Ascending aorta (tissue), 2 donors: ENCODE data around the gene UBA1. TPM values are rescaled to one million over a fixed set of nuclear protein-coding genes. Genes with fewer than 3 reads are reported as not detected.

Source experiments
- DNase-seq, 2 donors: peaks; one replicate each; pipeline ENCODE4 v3.0.0-alpha.2; 2019; ENCODE audit warnings: low spot score in 2 of 2
- H3K27ac ChIP-seq, 2 donors: fragments of 200-600 bp; sonication (generic); one replicate each; pipeline ENCODE4 v1.5.1; 2016 to 2017; ENCODE audit warnings: mild to moderate bottlenecking in 1 of 2
- H3K27me3 ChIP-seq: fragments of 200-600 bp; sonication (generic); one replicate; pipeline ENCODE4 v1.5.1; 2017
- H3K36me3 ChIP-seq, 2 donors: fragments of 200-600 bp; sonication (generic); one replicate each; pipeline ENCODE4 v1.5.1; 2016
- H3K4me1 ChIP-seq, 2 donors: fragments of 200-600 bp; sonication (generic); one replicate each; pipeline ENCODE4 v1.5.1; 2016 to 2017; ENCODE audit warnings: mild to moderate bottlenecking in 1 of 2
- H3K4me3 ChIP-seq, 2 donors: fragments of 200-600 bp; sonication (generic); one replicate each; pipeline ENCODE4 v1.5.1; 2016 to 2017; ENCODE audit warnings: mild to moderate bottlenecking in 1 of 2
- H3K9me3 ChIP-seq, 2 donors: fragments of 200-600 bp; sonication (generic); one replicate each; pipeline ENCODE4 v1.5.1; 2016
- CTCF ChIP-seq, 3 experiments: fragments of 200-600 bp in 2 of 3; fragments of 450-650 bp in 1 of 3; sonication (generic) in 2 of 3; IDR thresholded peaks; one replicate each; pipeline ENCODE4 v1.5.1; 2016 to 2019; ENCODE audit warnings: antibody characterized with exemption in 3 of 3, mild to moderate bottlenecking in 1 of 3, moderate library complexity in 1 of 3
- intact Hi-C: fragments of 100-400 bp; cut with DNase I; formaldehyde crosslinking; loops from one replicate; pipeline ENCODE4 v1.15.1; 2023
- total RNA-seq: library from RNA; depleted of rRNA; stranded (reverse); fragments of >200 nt; gene quantifications from one replicate; pipeline ENCODE4 v1.1.0, GENCODE V29; 2016

The UBA1 gene
- total RNA-seq, 1 donor from 2014 or later, result 162 TPM

DNA sequence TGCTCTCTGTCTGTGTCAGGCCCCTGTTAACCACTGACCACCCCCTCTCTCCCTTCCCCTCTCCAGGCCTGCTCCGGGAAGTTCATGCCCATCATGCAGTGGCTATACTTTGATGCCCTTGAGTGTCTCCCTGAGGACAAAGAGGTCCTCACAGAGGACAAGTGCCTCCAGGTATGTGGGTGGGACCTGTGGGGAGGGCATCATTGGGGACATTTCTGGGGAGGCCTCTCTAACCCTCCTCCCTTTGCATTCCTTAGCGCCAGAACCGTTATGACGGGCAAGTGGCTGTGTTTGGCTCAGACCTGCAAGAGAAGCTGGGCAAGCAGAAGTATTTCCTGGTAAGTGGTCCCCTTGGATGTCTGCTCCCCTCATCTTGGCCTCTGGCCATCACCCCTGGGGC, 9.2 kb downstream of the UBA1 start:
- Histone ChIP-seq H3K27ac (no peak overlapping the region), H3K4me1 (no peaks in the 10 kb centered on the region), H3K4me3 (no peak overlapping the region), H3K36me3 (peaks cover 83 to 100% of the 10 kb centered on the region in 2 donors), H3K27me3 (no peaks in the 10 kb centered on the region), H3K9me3 (no peaks in the 10 kb centered on the region)
- TF ChIP-seq CTCF (IDR thresholded peaks at IDR 0.05), result no peak
- DNase-seq, result no peak
- intact Hi-C loops, result no loop called here

GRCh38 chrX:47204970-47205369, 11.3 kb downstream of the UBA1 start:
- DNase-seq, result no peak
- Histone ChIP-seq H3K4me1 (no peaks in the 10 kb centered on the region), H3K4me3 (no peak overlapping the region), H3K27ac (no peak overlapping the region), H3K9me3 (no peaks in the 10 kb centered on the region), H3K36me3 (peaks cover 92 to 100% of the 10 kb centered on the region in 2 donors), H3K27me3 (no peaks in the 10 kb centered on the region)
- intact Hi-C loops, result no loop called here
- no peak for TF ChIP-seq CTCF (IDR thresholded peaks at IDR 0.05)

DNA sequence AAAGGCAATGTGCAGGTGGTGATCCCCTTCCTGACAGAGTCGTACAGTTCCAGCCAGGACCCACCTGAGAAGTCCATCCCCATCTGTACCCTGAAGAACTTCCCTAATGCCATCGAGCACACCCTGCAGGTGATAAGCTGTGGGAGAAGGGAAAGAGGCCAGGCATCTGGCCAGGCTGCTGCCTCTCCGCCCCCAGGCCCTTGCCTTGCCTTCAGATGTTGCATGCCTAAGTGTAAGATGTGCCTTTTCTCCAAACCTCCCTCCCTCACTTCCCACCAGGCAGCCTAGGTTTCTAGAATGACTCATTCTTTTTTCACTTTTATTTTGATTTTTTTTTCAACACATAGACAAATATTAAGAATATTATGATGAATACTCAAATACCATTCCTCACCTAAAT, 12.7 kb downstream of the UBA1 start:
- intact Hi-C loops, result no loop called here
- TF ChIP-seq CTCF (IDR thresholded peaks at IDR 0.05), result no peak
- no peak for DNase-seq

GRCh38 chrX:47208108-47208507, 14.5 kb downstream of the UBA1 start:
- intact Hi-C loops, result no loop called here
- no peaks in the 10 kb centered on the region for H3K4me1 ChIP-seq
- H3K36me3 ChIP-seq, result peaks cover 92 to 100% of the 10 kb centered on the region in 2 donors
- no peak overlapping the region for H3K4me3 ChIP-seq
- H3K9me3 ChIP-seq, result no peaks in the 10 kb centered on the region
- H3K27ac ChIP-seq, result no peak overlapping the region
- no peak for DNase-seq
- no peaks in the 10 kb centered on the region for H3K27me3 ChIP-seq
- TF ChIP-seq CTCF (IDR thresholded peaks at IDR 0.05), result no peak

More for the DNA sequence above, 12.7 kb downstream of the UBA1 start:
- Histone ChIP-seq H3K4me1 (no peaks in the 10 kb centered on the region), H3K27ac (no peak overlapping the region), H3K9me3 (no peaks in the 10 kb centered on the region), H3K36me3 (peaks cover 92 to 100% of the 10 kb centered on the region in 2 donors), H3K27me3 (no peaks in the 10 kb centered on the region), H3K4me3 (no peak overlapping the region)

DNA sequence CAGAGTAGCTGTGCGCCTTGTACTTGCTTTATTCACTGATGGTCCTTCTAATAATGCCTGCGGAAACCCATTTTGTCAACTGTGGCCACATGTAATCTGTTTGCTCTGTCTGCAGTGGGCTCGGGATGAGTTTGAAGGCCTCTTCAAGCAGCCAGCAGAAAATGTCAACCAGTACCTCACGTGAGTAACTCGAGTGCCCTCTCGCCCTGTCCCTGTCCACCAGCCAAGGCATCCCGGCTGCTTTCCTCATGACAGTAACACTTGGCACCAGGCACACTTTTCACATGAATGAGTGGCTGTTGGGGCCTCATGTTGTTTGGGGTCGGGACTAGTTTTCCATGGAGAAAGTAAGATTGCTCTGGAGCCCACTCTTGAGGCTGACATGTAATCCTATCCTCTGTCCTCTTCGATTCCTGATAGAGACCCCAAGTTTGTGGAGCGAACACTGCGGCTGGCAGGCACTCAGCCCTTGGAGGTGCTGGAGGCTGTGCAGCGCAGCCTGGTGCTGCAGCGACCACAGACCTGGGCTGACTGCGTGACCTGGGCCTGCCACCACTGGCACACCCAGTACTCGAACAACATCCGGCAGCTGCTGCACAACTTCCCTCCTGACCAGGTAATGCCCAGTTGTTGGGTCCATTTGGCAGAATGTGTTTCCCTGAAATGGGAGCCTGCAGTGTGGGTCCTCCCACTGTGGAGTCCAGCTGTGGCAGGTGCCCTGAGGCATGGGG, 16.0 kb downstream of the UBA1 start:
- Histone ChIP-seq H3K27ac (no peak overlapping the region), H3K9me3 (no peaks in the 10 kb centered on the region), H3K4me3 (no peak overlapping the region), H3K27me3 (no peaks in the 10 kb centered on the region), H3K4me1 (no peaks in the 10 kb centered on the region), H3K36me3 (peaks cover 95 to 100% of the 10 kb centered on the region in 2 donors)
- intact Hi-C loops, result no loop called here
- DNase-seq, result no peak
- no peak for TF ChIP-seq CTCF (IDR thresholded peaks at IDR 0.05)
